ENCODE data around the gene BCAS4. TPM values are rescaled to one million over a fixed set of nuclear protein-coding genes. Genes with fewer than 3 reads are reported as not detected.

Gene BCAS4
- total RNA-seq, 1 donor from 2014 or later: 11.4 TPM

GRCh38 chr20:50895111-50895830 lies 100.4 kb downstream of the BCAS4 start:
- no peak for DNase-seq (ENCODE audit: low spot score in 2 of 2)
- no peak for FAIRE-seq

DNA sequence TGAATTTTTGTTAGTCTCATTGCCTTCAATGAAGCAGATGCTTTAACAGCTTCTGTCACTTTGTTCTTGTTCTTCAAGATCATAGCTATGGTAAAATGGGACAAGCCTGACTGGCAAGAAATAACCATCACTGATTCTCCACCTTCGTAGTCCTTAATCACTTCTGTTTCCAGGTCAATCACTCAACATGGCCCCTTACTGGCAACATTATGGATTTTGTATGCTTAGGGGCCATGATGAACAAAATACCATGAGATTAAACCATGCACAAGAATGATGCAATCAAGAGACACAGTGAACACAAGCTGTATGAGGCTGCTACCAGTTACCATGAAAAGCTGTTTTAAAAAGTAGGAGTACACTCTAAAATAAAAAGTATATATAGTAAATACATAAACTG lies 103.6 kb downstream of the BCAS4 start:
- FAIRE-seq: no peak
- no peak for DNase-seq (ENCODE audit: low spot score in 2 of 2)

- FAIRE-seq: no peak
- no peak for DNase-seq (ENCODE audit: low spot score in 2 of 2)
Observed at GRCh38 chr20:50900261-50900660, 105.4 kb downstream of the BCAS4 start.

- no peak for FAIRE-seq
- DNase-seq (ENCODE audit: low spot score in 2 of 2): no peak
Observed at GRCh38 chr20:50901301-50901700, 106.4 kb downstream of the BCAS4 start.

DNA sequence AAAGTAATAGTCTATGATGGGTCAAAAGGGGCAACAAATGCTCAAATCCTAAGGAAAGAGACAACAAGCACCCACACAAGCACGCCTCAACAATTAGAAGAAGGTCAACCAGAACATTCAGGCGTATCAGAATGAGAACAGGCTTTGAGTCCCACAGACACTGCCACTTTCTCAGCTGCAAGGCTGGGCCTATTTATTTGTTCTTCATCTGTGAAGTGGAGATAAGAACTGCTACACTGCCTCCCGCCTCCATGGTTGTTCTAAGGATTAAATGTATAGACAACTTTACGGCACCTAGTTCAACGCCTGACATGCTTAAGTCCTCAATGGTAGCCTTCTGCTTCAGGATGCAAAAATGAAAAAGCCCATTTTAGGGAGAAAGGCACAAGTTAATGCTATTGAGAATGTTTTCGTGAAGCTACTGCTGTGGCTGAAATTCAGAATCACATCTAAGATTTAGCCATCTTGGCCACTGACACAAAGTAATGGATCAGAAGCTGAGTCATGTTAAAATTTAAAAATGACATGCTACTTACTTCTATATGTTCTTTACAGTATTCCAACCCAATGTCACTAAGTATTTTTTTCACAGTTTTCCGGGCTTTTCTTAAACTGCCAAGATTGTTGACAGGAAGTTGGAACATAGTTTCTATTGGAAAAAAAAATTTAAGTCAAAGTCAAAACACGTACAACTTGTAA lies 108.6 kb downstream of the BCAS4 start:
- DNase-seq (ENCODE audit: low spot score in 2 of 2) (no peak), FAIRE-seq (no peak)

DNA sequence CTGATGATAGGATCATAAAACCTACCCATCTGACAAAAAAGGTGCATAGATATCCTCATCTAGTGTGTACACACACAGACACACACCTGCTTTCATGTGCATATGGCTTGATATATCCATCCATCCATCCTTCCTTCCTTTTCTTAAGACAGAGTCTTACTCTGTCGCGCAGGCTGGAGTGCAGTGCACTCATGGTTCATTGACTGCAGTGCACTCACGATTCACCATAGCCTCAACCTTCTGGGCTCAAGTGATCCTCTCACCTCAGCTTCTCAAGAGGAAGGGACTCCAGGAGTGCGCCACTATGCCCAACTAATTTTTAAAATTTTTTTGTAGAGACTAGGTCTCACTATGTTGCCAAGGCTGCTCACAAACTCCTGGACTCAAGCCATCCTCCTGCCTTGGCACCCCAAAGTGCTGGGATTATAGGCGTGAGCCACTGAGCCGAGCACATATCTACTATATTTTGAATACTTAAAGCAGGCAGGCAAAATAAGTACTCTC lies 109.3 kb downstream of the BCAS4 start:
- FAIRE-seq: no peak
- DNase-seq (ENCODE audit: low spot score in 2 of 2): no peak

DNA sequence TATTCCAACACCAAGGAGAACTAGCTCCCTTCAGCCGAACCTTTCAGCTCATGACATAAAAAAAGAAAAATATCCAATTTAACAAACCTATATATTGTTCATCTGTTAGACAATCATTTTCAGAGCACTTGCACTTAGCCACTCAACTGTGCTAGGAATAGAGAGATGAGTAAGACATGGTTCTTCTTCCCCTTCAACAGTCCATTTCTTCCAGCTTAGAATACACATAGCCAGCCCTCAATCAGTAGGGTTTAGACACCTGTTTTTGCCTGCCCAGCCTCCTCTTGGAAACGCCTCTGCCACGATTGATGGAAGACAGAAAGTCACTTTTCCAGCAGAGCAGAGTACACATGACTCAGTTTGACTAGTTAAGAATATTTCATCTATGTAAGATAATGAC lies 114.6 kb downstream of the BCAS4 start:
- FAIRE-seq (no peak), DNase-seq (ENCODE audit: low spot score in 2 of 2) (no peak)

GRCh38 chr20:50911030-50911429 lies 116.2 kb downstream of the BCAS4 start:
- DNase-seq (ENCODE audit: low spot score in 2 of 2): no peak
- FAIRE-seq: no peak

DNA sequence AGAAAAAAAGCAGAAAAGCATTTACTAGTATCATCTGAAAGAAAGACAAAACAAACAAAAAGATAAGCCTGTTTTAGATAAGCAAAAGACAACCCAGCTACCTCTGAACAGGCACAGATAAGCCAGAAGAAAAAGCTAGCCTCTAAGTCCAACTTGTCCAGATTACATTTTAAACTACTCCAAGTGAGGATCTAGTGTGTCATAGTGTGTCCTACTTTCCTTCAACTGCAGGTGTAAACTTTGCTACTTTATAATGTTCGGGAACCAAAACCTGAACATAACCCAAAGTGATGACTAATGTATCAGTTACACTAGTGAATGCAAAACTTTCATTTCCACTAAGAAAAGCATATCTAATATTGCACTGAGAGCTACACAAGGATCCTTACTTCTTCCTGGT lies 116.9 kb downstream of the BCAS4 start:
- DNase-seq (ENCODE audit: low spot score in 2 of 2): no peak
- FAIRE-seq: no peak

DNA sequence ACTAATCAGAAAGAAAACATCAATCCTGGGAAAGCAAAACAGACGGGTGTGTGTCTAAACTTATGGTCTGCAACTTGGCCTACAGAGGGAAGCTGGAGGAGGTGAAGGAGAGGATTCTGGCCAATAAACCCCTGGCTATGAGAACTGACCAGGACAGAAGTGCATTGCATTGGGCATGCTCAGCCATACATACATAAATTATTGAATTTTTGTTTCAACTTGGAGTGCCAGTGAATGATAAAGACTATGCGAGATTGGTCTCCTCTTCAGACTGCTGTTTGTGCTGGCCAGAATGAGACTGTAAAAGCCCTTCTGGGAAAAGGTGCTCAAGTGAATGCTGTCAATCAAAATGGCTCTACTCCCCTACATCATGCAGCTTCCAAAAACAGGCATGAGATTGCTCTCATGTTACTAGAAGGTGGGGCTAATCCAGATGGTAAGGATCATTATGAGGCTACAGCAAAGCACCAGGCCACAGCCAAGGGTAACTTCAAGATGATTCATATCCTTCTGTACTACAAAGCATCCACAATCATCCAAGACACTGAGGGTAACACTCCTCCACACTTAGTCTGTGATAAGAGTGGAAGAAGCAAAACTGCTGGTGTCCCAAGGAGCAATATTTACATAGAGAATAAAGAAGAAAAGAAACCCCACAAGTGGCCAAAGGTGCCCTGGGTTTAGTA lies 119.0 kb downstream of the BCAS4 start:
- DNase-seq (ENCODE audit: low spot score in 2 of 2): no peak
- no peak for FAIRE-seq

DNA sequence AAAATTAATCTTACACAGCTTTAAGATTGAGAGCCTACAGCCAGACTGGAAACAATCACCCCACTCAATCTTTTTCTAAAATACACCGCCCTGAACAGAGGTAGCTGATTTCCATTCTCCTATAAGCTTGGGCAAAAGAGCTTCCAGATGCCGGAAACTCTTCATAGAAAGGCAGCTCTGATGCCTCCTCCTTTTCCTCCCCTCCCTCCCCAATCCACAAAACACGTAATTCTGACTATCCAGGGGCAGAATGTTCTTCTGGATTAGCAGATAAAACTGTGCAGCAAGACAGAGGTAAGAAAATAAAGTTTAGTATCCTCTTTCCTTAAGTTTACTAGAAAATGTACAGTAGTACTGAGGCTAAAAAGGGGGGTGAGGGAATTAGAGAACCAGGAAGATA lies 120.6 kb downstream of the BCAS4 start:
- FAIRE-seq (no peak), DNase-seq (ENCODE audit: low spot score in 2 of 2) (no peak)

GRCh38 chr20:50916257-50916656 lies 121.4 kb downstream of the BCAS4 start:
- DNase-seq (ENCODE audit: low spot score in 2 of 2) (no peak), FAIRE-seq (no peak)

GRCh38 chr20:50916934-50917333 lies 122.1 kb downstream of the BCAS4 start:
- DNase-seq (ENCODE audit: low spot score in 2 of 2) (no peak), FAIRE-seq (no peak)

- no peak for DNase-seq (ENCODE audit: low spot score in 2 of 2)
- no peak for FAIRE-seq
Observed at GRCh38 chr20:50918403-50918802, 123.5 kb downstream of the BCAS4 start.

GRCh38 chr20:50919567-50919966 lies 124.7 kb downstream of the BCAS4 start:
- DNase-seq (ENCODE audit: low spot score in 2 of 2): no peak
- FAIRE-seq: no peak

DNA sequence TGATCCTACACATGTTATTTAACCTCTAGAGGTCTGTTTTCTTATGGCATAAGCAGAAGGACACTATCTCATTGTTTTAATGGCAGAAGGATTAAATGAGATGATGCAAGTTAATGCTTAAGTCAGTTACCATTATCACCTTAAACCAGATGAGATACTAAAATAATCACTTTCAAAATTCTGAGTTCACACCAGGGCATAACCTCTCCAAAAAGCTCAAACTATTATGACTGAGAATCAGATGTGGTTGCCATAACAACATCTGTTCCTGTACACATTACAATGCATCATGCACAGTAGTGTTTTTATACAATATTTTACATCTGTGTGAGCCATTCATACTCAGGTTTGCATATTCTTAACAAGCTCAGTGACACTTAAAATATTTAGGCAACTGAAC lies 126.1 kb downstream of the BCAS4 start:
- FAIRE-seq (no peak), DNase-seq (ENCODE audit: low spot score in 2 of 2) (no peak)

- FAIRE-seq (no peak), DNase-seq (ENCODE audit: low spot score in 2 of 2) (no peak)
Observed at GRCh38 chr20:50921803-50922501, 127.1 kb downstream of the BCAS4 start.

DNA sequence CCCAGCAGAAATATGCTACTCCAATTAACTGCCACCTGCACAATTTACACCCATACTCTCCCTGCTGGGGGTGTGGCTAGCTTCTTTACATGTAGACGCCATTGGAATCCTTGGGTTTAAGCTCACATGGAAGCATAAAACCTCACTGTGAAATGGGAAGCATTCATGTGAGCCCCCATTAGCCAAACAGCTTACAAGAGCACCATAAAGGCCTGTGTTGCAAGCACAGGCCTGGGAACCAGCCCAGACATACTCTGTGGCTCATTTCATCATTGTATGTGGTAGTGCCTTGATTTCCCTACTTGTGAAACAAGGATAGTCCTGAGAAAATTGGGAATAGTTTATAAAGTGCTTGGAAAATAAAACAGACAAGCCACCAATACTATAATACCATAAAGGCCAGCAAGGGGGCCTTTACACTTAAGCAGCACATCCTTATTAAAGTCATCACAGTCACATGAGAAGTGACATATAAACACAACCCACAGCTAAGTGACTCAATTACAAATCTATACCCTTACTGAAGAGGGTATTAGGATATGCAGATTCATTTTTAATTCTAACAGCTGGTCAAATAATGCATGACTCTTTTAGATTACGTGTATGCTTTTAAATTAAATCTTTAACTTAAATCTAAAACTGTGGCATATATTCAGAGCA lies 129.5 kb downstream of the BCAS4 start:
- no peak for FAIRE-seq

GRCh38 chr20:50926530-50926929 lies 131.7 kb downstream of the BCAS4 start:
- DNase-seq (ENCODE audit: low spot score in 2 of 2) (no peak), FAIRE-seq (no peak)

More for the DNA sequence above, 129.5 kb downstream of the BCAS4 start:
- DNase-seq (ENCODE audit: low spot score in 2 of 2): no peak
